OCI-M2 (cell line): ENCODE data around the gene SUPT4H1.
"Not testable (repeated sequence)": the region's sequence is repeated elsewhere in the genome, so short reads cannot be mapped to it uniquely, and the experiment has no call there.

Experiments
- DNase-seq: peaks from one replicate; lab custom pipeline; 2025; ENCODE audit not compliant: unreplicated experiment; lab: John Stamatoyannopoulos, UW

The SUPT4H1 gene

DNA sequence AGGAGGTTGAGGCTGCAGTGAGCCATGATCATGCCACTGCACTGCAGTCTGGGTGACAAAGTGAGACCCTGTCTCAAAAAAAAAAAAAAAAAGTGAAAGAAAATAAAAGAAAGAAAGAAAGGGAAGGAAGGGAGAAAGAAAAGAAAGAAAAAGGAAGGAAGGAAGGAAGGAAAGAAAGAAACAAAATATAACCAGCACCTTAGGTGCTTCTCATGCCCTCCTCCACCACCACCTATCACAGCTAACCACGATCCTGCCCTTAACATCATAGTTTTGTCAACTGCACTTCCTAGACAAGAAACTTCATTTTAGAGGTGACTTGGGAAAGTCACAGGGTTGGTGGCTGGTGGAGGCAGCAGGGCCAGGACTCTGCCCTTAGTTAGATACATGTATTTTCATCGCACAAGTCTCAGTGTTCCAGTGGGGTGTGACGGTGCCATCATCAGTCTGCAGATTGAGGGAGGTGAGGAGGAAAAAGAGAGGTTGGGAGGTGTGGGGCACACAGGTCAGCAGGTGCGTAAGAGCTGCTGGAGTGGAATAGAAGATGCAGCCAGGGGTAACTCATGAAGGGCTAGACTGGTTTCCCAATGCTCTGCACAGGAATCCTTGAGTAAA, 10.0 kb downstream of the SUPT4H1 start:
- no peak for DNase-seq

DNA sequence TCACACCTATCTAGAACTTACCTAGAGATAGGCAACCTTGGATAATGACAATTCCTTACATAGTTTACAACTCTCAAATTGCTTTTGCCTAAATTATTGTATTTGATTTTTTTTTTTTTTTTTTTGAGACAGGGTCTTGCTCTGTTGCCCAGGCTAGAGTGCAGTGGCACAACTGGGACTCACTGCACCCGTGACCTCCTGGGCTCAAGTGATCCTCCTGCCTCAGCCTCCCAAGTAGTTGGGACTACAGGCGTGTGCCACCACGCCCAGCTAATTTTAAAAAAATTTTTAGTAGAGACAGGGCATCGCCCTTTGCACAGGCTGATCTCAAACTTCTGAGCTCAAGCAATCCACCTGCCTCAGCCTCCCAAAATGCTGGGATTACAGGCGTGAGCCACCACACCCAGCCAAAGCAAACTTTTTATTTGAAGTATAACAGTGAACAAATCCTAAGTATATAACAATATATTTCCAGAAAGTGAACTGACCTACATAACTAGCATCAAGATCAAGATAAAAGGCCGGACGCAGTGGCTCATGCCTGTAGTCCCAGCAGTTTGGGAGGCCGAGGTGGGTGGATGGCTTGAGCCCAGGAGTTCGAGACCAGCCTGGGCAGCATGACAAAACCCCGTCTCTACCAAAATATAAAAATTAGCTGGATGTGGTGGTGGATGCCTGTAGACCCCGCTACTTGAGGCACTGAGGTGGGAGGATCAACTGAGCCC, 10.7 kb downstream of the SUPT4H1 start:
- DNase-seq: not testable (repeated sequence)

DNA sequence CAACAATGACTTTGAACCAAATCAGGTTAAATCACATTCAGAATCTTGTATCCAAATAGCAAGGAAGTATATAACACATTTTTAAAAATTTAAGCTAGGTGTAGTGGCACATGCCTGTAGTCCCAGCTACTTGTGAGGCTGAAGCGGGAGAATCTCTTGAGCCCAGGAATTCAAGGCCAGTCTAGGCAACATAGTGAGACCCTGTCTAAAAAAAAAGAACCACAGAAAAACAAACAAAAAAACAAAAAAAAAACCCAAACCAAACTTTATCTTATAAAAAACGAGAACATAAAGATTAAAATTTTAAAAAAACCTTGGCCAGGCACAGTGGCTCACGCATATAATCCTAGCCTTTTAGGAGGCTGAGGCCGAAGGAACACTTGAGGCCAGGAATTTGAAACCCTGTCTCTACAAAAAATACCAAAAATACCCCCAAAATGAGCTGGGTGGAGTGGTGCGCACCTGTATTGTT, 11.6 kb downstream of the SUPT4H1 start:
- DNase-seq: no peak

DNA sequence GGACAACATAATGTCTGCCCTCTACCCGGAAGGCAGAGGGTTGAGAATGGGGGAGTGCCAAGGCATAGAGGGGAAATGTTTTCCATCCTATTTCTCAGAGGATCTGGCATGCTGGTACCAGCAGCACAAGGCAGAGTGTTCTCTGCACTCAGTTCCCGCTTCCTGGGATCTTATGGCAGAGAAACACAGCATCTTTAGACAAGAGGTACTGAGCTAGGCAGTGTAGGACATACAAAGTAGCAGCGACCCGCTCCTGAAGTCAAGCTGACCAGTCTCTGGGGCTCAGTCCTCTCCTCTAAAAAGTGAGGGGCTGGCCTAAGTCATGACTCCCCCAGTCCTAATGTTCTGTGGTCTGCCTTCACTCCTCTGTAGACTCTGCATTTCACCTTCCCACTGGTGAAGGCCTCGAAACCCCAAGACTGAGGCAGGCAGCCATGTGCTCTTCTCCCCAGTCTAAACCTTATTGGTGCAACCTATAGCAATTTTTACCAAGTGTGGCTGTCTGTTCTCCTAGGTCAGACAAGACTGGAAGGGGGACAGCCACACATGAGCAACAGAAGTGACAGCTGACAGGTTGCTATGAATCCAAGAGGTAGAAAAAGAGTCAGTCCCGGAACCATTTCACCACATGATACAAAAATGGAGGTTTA, 12.1 kb downstream of the SUPT4H1 start:
- no peak for DNase-seq

DNA sequence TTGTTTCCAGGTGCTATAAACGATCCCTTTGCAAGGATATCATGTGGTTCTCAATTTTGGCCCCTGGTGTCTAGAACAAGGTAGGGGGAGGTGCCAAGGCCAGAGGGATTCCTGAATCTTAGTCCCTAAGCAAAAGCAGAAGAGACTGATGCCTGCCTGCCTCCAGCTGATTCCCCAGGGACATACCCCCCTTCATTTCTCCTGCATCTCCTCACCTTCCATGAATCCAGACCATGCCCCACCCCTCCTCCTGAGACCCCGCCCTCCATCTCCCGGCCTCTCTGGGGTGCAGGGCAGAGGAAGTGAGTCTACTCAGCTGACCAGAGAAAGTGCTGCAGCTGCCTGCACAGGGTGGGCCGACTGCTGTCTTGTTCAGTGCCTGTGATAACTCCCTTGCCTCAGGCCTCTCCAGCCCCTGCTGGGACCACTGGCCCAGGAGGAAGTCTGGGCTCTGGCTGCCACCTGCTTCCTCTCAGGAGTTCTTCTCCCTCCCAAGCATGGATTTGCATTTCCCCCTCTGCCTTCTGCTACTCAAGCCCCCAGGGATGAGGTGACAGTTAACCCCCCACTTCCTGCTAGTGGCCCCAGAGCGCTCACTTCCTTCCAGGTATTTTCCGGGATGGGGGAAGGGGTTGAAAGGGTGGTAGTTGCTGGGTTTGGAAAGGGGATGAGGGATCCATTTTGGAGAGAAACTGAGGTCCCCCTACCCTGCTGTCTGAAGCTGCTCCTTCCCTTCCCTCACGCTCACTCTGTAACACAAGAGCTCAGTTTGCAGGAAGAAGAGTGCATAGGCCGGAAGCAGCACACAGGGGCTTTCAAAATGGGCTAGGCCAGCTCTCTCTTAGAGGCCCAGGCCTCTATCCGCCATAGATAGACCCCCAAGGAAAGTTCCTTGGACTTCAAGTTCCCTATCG, 12.9 kb downstream of the SUPT4H1 start:
- peak; percentile 64 for DNase-seq

DNA sequence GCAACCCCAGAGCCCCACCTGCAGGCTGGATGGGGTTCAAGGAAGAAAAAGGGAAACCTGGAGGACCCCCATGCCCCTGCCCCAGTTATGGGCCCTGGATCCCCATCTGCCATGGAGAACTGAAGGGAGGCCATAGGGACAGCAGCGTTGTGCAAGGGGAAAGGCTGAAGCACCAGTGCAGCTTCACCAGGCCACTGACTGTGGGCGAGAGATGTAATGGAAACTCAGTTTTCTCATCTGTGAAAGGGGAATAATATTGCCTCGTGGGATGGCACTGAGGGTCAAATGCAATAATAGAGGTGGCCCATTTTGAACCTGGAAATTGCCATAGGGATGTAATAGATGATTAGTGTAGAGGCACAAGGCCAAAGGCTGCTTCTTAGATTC, 13.6 kb downstream of the SUPT4H1 start:
- DNase-seq: no peak

DNA sequence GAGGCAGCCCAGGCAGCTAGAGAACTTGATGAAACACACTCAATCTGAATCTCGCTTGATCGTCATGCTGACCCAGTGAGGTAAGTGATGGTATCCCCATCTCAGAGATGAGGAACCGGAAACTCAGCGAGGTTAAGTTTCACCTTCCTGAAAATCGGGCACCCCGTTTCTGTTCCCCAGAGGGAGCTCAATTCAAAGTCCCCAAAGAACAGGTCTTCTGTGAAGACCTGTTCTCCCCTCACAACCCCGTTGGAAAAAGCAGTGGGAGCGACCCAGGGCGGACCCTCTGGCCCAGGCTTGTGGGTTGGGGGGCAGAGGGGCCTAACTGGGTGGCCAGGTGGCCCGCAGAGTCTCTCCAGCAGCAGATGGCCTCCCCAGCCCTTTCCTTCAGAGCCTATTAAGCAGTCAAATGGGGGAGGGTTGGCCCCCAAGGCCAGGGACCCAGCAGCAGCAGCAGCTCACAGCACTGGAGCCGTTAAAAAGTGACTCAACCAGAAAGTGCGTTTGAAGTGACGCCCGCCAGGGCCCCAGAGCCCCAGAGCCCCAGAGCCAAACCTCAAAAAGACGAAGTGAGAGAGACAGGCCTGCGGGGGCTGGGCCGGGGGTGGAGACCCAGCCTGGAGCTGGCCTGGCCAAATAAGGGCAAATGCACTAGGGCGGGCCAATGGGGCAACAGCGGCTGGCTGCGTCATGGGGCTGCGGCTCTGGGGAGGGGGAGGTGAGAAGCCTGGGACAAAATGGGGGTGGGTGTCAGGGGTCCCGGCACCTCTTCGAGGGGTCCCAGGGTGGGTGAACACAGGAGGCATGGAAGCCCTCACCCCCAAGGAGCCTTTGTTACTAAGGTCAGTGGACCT, 14.2 kb downstream of the SUPT4H1 start:
- DNase-seq: no peak

DNA sequence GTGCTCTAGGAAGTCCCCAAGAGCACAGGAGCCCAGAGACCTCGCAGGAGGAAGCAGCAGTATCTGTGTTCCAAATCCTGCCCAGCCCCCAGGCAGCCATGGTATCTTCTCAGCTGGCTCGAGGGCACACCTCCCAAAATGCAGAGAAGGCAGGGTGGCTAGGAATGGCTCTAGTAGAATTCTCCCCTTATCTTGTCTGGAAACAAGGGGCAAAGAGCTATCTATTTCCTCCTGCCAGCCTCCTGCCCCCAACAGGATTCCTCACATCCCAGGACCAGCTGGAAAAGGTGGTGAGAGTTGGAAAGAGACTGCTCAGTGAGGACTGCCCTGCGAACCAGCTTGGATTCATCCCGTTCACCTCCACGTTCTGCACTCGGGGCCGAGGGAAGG, 14.8 kb downstream of the SUPT4H1 start:
- DNase-seq: no peak

DNA sequence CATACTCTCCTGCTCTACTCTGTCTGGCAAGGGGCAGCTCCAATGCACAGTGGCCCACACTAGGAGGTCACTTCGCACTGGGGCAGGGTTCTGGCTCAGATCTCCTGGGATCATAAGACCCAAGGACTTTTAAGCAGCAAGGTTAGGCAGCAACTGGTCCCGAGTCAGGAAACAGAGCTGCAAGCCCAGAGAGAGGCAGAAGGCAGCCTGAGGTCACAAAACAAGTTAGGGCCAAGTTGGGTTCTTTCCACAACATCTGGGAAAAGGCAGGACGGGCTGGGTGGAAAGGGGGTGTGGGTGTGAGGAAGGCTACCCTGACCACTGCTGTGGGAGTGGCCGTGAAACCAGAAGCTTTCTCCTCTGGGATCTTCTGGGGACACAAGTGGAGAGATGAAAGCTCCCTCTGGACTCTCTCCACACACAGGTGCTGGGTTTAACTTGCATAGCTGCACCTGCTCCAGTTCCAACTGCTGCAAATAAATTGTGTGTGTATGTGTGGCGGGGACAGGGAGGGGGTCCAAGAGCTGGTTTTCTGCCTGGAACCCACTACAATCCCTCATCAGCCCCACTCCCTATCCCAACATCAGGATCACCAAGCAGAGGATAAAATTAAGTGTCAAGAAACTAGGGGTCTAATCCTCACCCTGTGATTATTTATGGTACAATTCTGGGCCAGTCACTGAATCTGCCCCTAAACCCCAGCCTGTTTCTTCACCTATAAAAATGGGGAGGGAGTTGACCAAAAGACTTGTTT, 15.4 kb downstream of the SUPT4H1 start:
- DNase-seq: no peak

DNA sequence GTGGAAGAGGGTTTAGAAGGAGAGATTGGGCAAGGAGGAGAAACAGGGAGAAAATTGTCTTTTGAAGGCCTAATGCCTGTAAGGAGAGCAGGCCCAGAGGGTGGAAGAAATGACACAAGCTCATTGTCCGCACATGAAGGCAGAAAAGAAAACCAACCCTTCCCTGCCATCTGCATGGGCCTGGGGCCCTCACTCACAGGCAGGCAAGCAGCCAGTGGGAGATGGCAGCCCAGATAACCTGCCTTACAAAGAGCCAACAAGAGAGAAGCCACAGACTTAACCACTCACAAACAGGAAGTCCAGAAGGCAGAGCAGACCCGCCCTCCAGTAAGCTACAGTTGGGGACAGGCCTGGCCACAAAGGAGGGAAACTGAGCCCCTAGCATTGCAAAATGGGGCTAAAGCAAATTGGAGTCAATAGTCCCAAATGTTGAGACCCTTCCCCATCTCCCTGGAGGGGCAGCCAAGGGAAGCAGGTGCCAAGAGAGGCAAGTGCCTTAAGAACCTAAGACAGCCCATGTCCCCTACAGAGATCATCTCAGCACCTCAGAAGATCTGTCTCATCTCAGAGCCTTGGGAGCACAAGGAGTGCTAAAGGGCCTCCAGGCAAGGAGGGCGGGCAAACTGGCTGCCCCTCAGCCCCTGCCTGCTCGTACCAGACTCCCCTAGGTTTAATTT, 16.1 kb downstream of the SUPT4H1 start:
- DNase-seq: peak; percentile 57

DNA sequence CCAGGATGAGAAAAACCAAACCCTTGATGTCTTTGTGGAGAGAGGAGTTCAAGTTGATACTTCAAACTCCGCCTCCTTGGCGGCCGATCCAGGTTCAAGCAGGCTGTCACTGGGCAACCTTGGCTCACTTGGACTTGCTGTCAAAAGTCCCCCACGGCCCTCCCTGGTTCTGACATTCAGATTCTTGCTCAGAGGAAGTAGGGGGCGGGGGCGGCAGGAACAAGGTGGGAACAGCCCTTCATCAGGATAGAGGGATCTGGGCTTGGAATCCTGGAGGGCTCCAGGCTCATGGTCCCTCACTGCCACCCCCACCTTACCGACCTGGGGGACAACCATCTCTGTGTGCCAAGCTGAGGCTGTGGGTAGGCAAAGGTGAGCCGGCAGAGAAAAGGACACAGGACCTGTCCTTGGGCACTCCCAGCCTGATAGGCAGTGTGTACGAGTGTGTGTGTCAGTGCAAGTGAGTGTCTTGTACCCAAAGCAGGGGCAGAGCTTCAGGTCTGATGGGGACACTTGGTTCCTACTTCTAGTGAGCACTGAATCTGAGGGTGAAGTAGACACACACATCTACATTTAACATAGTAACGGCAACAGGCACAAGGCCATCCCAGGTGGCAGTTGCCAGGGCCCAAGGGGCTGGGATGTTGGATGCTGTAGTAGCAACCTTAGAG, 16.8 kb downstream of the SUPT4H1 start:
- no peak for DNase-seq

DNA sequence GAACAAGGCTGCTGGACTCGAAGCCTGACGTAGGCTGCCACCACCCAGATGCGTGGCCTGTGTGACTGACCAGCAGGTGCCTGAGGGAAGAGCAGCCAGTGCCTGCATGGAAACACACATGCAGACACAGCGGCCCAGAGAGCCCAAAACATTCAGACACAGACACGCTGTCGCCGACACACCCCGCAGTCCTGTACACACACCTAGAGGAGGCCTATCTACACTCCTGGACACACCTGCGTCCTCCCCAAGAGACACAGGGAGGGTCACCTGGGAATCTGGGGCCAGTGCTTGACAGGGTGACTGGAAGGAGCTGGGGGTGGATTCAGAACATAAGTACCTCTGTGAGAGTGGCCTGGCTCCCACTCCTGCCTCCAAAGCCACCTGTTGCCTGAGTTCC, 17.3 kb downstream of the SUPT4H1 start:
- DNase-seq: no peak

DNA sequence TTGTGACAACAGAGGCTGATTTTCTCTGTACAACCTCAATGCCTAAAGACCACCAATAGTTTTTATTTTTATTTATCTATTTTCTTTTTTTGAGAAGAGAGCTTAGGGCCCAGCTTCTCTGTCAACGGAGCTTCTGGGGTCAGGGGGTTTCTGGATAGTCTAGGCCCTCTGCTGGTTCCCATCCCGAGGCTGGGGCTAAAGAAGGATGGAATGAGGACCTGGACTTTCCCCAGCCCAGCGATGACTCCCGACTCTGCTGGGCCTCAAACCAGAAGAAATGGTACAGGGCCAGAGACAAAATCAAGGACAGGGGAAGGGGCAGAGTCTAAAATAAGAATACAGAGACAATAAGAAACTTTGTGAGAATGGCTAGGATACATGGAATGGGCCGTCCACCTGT, 17.7 kb downstream of the SUPT4H1 start:
- no peak for DNase-seq

DNA sequence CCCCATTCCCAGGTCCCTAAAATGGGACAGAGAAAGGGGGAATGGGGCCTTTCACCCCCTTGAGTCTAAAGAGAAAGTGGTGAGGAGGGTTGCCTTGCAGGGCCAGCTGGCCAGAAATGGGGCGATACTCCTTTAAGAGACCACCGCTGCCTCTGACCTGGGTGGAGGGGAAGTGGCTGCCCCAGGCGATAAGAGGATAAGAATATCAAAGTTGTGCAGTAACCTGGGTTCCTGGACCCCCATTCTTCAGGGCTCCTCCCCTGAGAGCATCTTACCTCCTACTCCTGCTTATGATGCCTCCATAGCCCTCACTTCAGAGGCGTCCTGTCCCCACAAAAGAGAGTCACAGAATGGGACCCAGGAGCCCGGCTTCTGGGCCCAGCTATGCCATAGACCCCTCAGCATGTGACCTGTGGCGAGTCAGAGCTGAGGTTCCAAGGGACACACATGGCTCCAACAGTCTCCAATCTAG, 18.2 kb downstream of the SUPT4H1 start:
- DNase-seq: peak; percentile 70

DNA sequence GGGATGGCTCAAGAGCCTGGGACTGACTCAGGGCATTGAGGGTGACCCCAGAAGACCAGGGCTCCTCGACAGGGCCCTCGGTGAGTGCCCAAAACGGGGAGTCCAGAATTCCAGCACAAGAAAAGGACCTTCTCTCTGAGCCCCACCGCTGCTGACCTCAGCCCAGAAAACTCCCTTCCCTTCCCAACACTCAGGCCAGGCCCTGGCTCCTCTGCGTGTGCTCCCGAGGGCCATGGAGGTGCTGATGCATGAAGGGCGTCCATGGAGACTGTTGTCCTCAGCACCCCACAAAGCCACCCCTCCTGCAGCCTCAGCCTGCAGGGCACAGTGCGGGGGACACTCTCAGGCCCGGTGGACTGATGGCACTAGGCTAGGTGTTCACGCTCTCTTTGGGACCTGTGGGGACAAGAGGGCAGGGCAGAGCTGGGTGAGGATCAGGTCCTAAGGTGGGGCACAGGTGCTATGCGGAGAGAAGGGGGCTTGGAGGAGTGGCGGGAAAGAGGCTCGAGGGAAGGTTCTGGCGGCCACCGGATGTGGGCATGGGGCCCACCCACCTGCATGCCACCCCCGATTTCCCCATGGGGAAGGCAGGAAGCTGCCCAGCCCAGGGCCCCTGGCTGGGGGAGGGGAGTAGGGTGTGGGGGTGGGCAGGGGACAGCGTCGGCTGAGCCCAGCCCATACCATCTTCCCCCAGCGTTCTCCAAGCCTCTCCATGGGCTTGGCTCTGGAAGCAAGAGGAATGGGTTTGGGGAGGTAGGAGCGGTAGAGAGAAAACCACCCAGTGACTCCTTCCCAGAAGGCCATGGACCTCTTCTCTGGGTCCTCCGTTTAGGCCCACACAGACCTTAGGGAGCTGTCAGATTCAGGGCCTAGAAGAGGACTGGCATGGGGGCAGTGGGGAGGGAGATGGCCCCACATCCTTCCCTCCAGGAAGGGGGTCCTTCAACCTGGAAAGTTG, 18.9 kb downstream of the SUPT4H1 start:
- no peak for DNase-seq

DNA sequence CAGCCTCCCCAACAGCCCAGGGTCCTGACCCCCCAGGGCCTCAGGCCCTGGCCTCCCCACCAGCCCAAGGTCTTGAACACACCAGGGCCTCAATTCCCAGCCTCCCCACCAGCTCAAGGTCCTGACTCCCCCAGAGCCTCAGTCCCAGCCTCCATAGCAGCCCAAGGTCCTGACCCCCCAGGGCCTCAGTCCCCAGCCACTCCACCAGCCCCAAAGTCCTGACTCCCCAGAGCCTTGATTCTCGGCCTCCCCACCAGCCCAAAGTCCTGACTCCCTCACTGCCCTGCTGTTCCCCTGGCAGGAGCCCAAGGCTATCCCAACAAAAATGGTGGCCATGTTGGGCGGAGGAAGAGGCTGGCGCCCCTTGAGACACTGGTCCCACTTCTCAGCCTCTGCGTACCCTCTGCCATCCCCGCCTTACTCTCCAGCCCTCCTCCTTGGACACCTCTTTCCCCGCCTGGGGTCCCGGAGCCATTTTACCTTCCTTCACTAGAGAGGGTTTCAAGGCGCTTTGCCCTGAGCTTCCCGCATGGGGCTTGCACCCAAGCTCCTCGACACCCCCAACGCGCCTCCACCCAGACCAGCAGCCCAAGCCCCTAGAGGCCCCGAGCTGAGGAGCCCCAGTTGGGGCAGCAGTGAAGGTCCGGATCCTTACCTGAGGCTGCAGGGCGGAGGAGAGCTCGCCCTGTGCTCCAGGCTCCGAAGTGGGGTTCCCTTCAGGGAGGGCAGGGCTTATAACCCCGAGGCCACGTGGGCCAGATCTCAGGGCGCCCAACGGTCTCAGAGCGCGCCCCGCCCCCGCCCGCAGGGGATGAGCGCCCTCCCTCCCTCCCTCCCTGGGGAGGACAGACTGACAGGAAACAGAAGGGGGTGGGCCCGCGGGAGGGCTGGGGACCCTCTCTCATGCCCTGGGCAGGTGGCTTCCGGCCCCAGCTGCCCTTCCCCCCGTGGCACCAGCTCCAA, 19.9 kb downstream of the SUPT4H1 start:
- DNase-seq: peak; percentile 71
